ENCODE data around the gene DNAH14. TPM values are rescaled to one million over a fixed set of nuclear protein-coding genes. Genes with fewer than 3 reads are reported as not detected.
A peak's percentile ranks its signal among the peaks of the same experiment; 100 is the strongest.
"Not testable (repeated sequence)": the region's sequence is repeated elsewhere in the genome, so short reads cannot be mapped to it uniquely, and the experiment has no call there.

Gene DNAH14
- polyA plus RNA-seq, 4 donors, result 12.1 to 21.4 (median 18.4) TPM

- DNase-seq (ENCODE audit: low read depth in 4 of 4, low spot score in 2 of 4), result no peak
These were observed 313.1 kb downstream of the DNAH14 start for GRCh38 chr1:225242611-225243010.

GRCh38 chr1:225250432-225250831 lies 321.0 kb downstream of the DNAH14 start:
- DNase-seq (ENCODE audit: low read depth in 4 of 4, low spot score in 2 of 4), result no peak

- no peak for DNase-seq (ENCODE audit: low read depth in 4 of 4, low spot score in 2 of 4)
These were observed 323.7 kb downstream of the DNAH14 start for GRCh38 chr1:225253173-225253572.

- no peak for DNase-seq (ENCODE audit: low read depth in 4 of 4, low spot score in 2 of 4)
These were observed 324.3 kb downstream of the DNAH14 start for GRCh38 chr1:225253784-225254183.

- no peak for DNase-seq (ENCODE audit: low read depth in 4 of 4, low spot score in 2 of 4)
These were observed 325.2 kb downstream of the DNAH14 start for GRCh38 chr1:225254676-225255075.

GRCh38 chr1:225257081-225257480 lies 327.6 kb downstream of the DNAH14 start:
- DNase-seq (ENCODE audit: low read depth in 4 of 4, low spot score in 2 of 4), result no peak

GRCh38 chr1:225258811-225259210 lies 329.3 kb downstream of the DNAH14 start:
- no peak for DNase-seq (ENCODE audit: low read depth in 4 of 4, low spot score in 2 of 4)

- no peak for DNase-seq (ENCODE audit: low read depth in 4 of 4, low spot score in 2 of 4)
These were observed 330.1 kb downstream of the DNAH14 start for GRCh38 chr1:225259542-225259941.

GRCh38 chr1:225260319-225260718 lies 330.8 kb downstream of the DNAH14 start:
- no peak for DNase-seq (ENCODE audit: low read depth in 4 of 4, low spot score in 2 of 4)

GRCh38 chr1:225277445-225277844 lies 348.0 kb downstream of the DNAH14 start:
- DNase-seq (ENCODE audit: low read depth in 4 of 4, low spot score in 2 of 4), result no peak

GRCh38 chr1:225280563-225280962 lies 351.1 kb downstream of the DNAH14 start:
- DNase-seq (ENCODE audit: low read depth in 4 of 4, low spot score in 2 of 4), result no peak

GRCh38 chr1:225290244-225290643 lies 360.8 kb downstream of the DNAH14 start:
- DNase-seq (ENCODE audit: low read depth in 4 of 4, low spot score in 2 of 4), result no peak

- no peak for DNase-seq (ENCODE audit: low read depth in 4 of 4, low spot score in 2 of 4)
These were observed 370.1 kb downstream of the DNAH14 start for GRCh38 chr1:225299624-225300023.

GRCh38 chr1:225300381-225300780 lies 370.9 kb downstream of the DNAH14 start:
- DNase-seq (ENCODE audit: low read depth in 4 of 4, low spot score in 2 of 4), result no peak

- no peak for DNase-seq (ENCODE audit: low read depth in 4 of 4, low spot score in 2 of 4)
These were observed 375.5 kb downstream of the DNAH14 start for GRCh38 chr1:225304996-225305395.

GRCh38 chr1:225310544-225310943 lies 381.1 kb downstream of the DNAH14 start:
- not testable (repeated sequence) for DNase-seq (ENCODE audit: low read depth in 4 of 4, low spot score in 2 of 4)

GRCh38 chr1:225318706-225319575 lies 389.5 kb downstream of the DNAH14 start:
- DNase-seq (ENCODE audit: low read depth in 4 of 4, low spot score in 2 of 4), result peak; percentile 9 to 52 (median 16)

GRCh38 chr1:225319871-225320270 lies 390.4 kb downstream of the DNAH14 start:
- no peak for DNase-seq (ENCODE audit: low read depth in 4 of 4, low spot score in 2 of 4)

GRCh38 chr1:225321784-225322183 lies 392.3 kb downstream of the DNAH14 start:
- DNase-seq (ENCODE audit: low read depth in 4 of 4, low spot score in 2 of 4), result no peak

GRCh38 chr1:225329041-225329440 lies 399.6 kb downstream of the DNAH14 start:
- DNase-seq (ENCODE audit: low read depth in 4 of 4, low spot score in 2 of 4), result no peak

- not testable (repeated sequence) for DNase-seq (ENCODE audit: low read depth in 4 of 4, low spot score in 2 of 4)
These were observed 400.5 kb downstream of the DNAH14 start for GRCh38 chr1:225329996-225330395.

GRCh38 chr1:225332686-225333085 lies 403.2 kb downstream of the DNAH14 start:
- no peak for DNase-seq (ENCODE audit: low read depth in 4 of 4, low spot score in 2 of 4)

All from left renal cortex interstitium (tissue), 4 donors.